Measurements from ENCODE around the gene AIFM1. TPM values are rescaled to one million over a fixed set of nuclear protein-coding genes. Genes with fewer than 3 reads are reported as not detected.
A peak's percentile ranks its signal among the peaks of the same experiment; 100 is the strongest.

AIFM1 gene
- total and polyA plus RNA-seq, 2 of the 4 experiments (the other 2 are of a cell fraction), result 22.0 to 27.4 TPM

GRCh38 chrX:130097507-130098209 is 68.0 kb downstream of the AIFM1 start:
- peaks cover 12% of the 10 kb centered on the region for H3K9me1 ChIP-seq (ENCODE audit: insufficient read depth, low read length)
- in situ Hi-C loops (cut with MboI; ENCODE audit: low sequenced_read_pairs) (no loop called here), intact Hi-C loops (cut with micrococcal nuclease) (no loop called here), dilution Hi-C loops (cut with HindIII; ENCODE audit: low sequenced_read_pairs, unreplicated experiment) (no loop called here)
- no peak overlapping the region for H4K91ac ChIP-seq (ENCODE audit: insufficient read depth, low read depth, low read length)
- no peaks in the 10 kb centered on the region for H3K9me3 ChIP-seq (ENCODE audit: control insufficient read depth, insufficient read depth, low read length)
- no peak overlapping the region for H3K4ac ChIP-seq (ENCODE audit: low read depth, low read length)
- no peak overlapping the region for H2BK5ac ChIP-seq (ENCODE audit: low read depth, low read length, poor library complexity, severe bottlenecking)
- H3K14ac ChIP-seq (replicated peaks; ENCODE audit: low read depth, low read length), result no peak overlapping the region
- peak; percentile 21; the same call in 1 of the 2 replicates for ATAC-seq (ENCODE audit: low read depth)
- no peak overlapping the region for H3K4me2 ChIP-seq (ENCODE audit: low read depth, low read length)
- peaks cover 9 to 41% of the 10 kb centered on the region in 2 experiments for H3K79me1 ChIP-seq (ENCODE audit: low read depth in 1 of 2, low read length in 2 of 2)
- H2AFZ ChIP-seq (replicated peaks; ENCODE audit: low read length, poor library complexity), result no peak overlapping the region
- no peak for DNase-seq
- no peak overlapping the region for H2AK9ac ChIP-seq (replicated peaks; ENCODE audit: low read depth, low read length, poor library complexity)
- no peak overlapping the region for H3K27ac ChIP-seq (ENCODE audit: insufficient read depth, low read length)
- no TSS peak for BruUV-seq (replicated peaks)
- peaks cover 22% of the 10 kb centered on the region for H4K20me1 ChIP-seq (ENCODE audit: insufficient read depth, low read length)
- H2BK120ac ChIP-seq (ENCODE audit: low read depth, low read length), result no peak overlapping the region
- no peak overlapping the region for H2BK20ac ChIP-seq (ENCODE audit: low read depth, low read length)
- CTCF ChIA-PET, result no interaction called here
- 26% methylated on average over 3 of the region's 14 CpGs; no CpG with 5 or more reads in 1 of the 2 experiments for WGBS, 2 experiments (ENCODE audit: extremely low coverage in 2 of 2, insufficient read length in 1 of 2)
- no peak overlapping the region for H4K8ac ChIP-seq (ENCODE audit: low read depth in 2 of 2, low read length in 2 of 2)
- peaks cover 10% of the 10 kb centered on the region for H3K4me1 ChIP-seq (ENCODE audit: control insufficient read depth, insufficient read depth, low read length)
- no peak overlapping the region for H2BK15ac ChIP-seq (ENCODE audit: low read depth, low read length)
- H3K18ac ChIP-seq (ENCODE audit: low read depth, low read length), result no peak overlapping the region
- TF ChIP-seq RAD21 (IDR thresholded peaks at IDR 0.05; ENCODE audit: low read length) (no peak), USF2 (IDR thresholded peaks at IDR 0.05; ENCODE audit: low read depth, low read length) (no peak), MAZ (IDR thresholded peaks at IDR 0.05; ENCODE audit: borderline replicate concordance, low read depth, low read length) (no peak), MAFK (IDR thresholded peaks at IDR 0.05; ENCODE audit: low read depth, low read length) (no peak), SMC3 (IDR thresholded peaks at IDR 0.05; ENCODE audit: low read depth, low read length) (no peak), FOS (IDR thresholded peaks at IDR 0.05; ENCODE audit: low read depth, low read length) (no peak), RCOR1 (IDR thresholded peaks at IDR 0.05; ENCODE audit: insufficient replicate concordance, low read length) (no peak), BHLHE40 (IDR thresholded peaks at IDR 0.05; ENCODE audit: low read depth, low read length) (no peak), CHD1 (IDR thresholded peaks at IDR 0.05; ENCODE audit: low read depth, low read length) (no peak)
- H3K23ac ChIP-seq (ENCODE audit: low read depth, low read length), result no peak overlapping the region
- POLR2A ChIA-PET (ENCODE audit: unreplicated experiment), result no interaction called here
- no peak overlapping the region for H3K4me3 ChIP-seq (ENCODE audit: insufficient read depth, low read depth, low read length)
- no peak overlapping the region for H3K56ac ChIP-seq (ENCODE audit: extremely low read depth, insufficient read depth, low read length)
- no peaks in the 10 kb centered on the region; the same call in 1 of the 2 replicates for H3K27me3 ChIP-seq (ENCODE audit: control insufficient read depth, insufficient read depth, low read length)
- H4K5ac ChIP-seq (ENCODE audit: low read depth, low read length), result no peak overlapping the region
- H3K36me3 ChIP-seq (ENCODE audit: control insufficient read depth, insufficient read depth, low read length), result no peaks in the 10 kb centered on the region
- no peak overlapping the region for H3K9ac ChIP-seq (ENCODE audit: low read depth, low read length)
- no peak overlapping the region for H2AK5ac ChIP-seq (ENCODE audit: low read depth, low read length)

Measured in IMR-90 (cell line).